Adipose tissue (tissue), 3 donors: ENCODE data around the gene LPIN2. TPM values are rescaled to one million over a fixed set of nuclear protein-coding genes. Genes with fewer than 3 reads are reported as not detected.

Experiments
- H3K27ac ChIP-seq: one replicate; pipeline ENCODE4 v1.5.1; 2013; ENCODE audit warnings: low read depth, low read length
- WGBS, 3 donors: extraction: QIAGEN DNeasy Blood & Tissue Kit; methylation state at CpG; one replicate each; pipeline ENCODE4 v1.1.7; 2013; 5-methylcytosine and 5-hydroxymethylcytosine counted together
- polyA plus RNA-seq, 3 donors: library from polyadenylated mRNA; stranded (reverse); fragments of 200-250 nt; gene quantifications; one replicate each; pipeline ENCODE4 v1.2.3, GENCODE V29; 2013
- donor health status: healthy with polysubstance abuse.
- donor health status: Bipolar disorder and iron deficiency.
- donor health status: healthy.

LPIN2 gene
- polyA plus RNA-seq, 3 donors: 7.2 to 13.6 (median 11.8) TPM

GRCh38 chr18:2971741-2972552, 41.0 kb downstream of the LPIN2 start:
- WGBS, 3 donors: 57 to 69% (median 59%) methylated on average over 18 of the region's 18 CpGs
- H3K27ac ChIP-seq: no peak overlapping the region

GRCh38 chr18:2970772-2971659, 41.9 kb downstream of the LPIN2 start:
- H3K27ac ChIP-seq: no peak overlapping the region
- 38 to 75% (median 48%) methylated on average over 11 of the region's 11 CpGs for WGBS, 3 donors

- 46 to 83% (median 75%) methylated on average over 3 of the region's 3 CpGs for WGBS, 3 donors
- H3K27ac ChIP-seq: no peak overlapping the region
Observed at GRCh38 chr18:2970344-2970743, 42.6 kb downstream of the LPIN2 start.

- 46 to 77% (median 51%) methylated on average over 3 of the region's 3 CpGs for WGBS, 3 donors
- H3K27ac ChIP-seq: no peak overlapping the region
Observed at GRCh38 chr18:2969695-2970094, 43.2 kb downstream of the LPIN2 start.

GRCh38 chr18:2968606-2969005, 44.3 kb downstream of the LPIN2 start:
- H3K27ac ChIP-seq: no peak overlapping the region
- 47 to 91% (median 63%) methylated on average over 1 of the region's 1 CpG for WGBS, 3 donors

- 76 to 82% (median 82%) methylated on average over 8 of the region's 8 CpGs for WGBS, 3 donors
- no peak overlapping the region for H3K27ac ChIP-seq
Observed at GRCh38 chr18:2967820-2968219, 45.1 kb downstream of the LPIN2 start.

GRCh38 chr18:2967357-2967756, 45.6 kb downstream of the LPIN2 start:
- H3K27ac ChIP-seq: no peak overlapping the region
- 93 to 96% (median 94%) methylated on average over 11 of the region's 11 CpGs for WGBS, 3 donors

- no peak overlapping the region for H3K27ac ChIP-seq
- WGBS, 3 donors: 94 to 97% (median 97%) methylated on average over 4 of the region's 4 CpGs
Observed at GRCh38 chr18:2966560-2966959, 46.4 kb downstream of the LPIN2 start.

- H3K27ac ChIP-seq: no peak overlapping the region
- WGBS, 3 donors: 95 to 99% (median 98%) methylated on average over 4 of the region's 4 CpGs
Observed at GRCh38 chr18:2965797-2966196, 47.1 kb downstream of the LPIN2 start.

GRCh38 chr18:2964361-2965010, 48.5 kb downstream of the LPIN2 start:
- H3K27ac ChIP-seq: no peak overlapping the region
- WGBS, 3 donors: 81 to 93% (median 92%) methylated on average over 8 of the region's 8 CpGs

Other genes with a start within 250 kb of the LPIN2 start
- 10 to 100 TPM in 2 of 3 donors, 1 to 10 TPM in 1; 2.9 to 18.9 (median 14.4) TPM for gene EMILIN2, start 166.1 kb downstream of the LPIN2 start, polyA plus RNA-seq
- gene MYOM1, start 206.8 kb upstream of the LPIN2 start, polyA plus RNA-seq: 10 to 100 TPM in 1 of 3 donors, 1 to 10 TPM in 2; 4.8 to 17.2 (median 5.1) TPM
- gene MYL12A, start 234.7 kb upstream of the LPIN2 start, polyA plus RNA-seq: 100 to 1,000 TPM; 194 to 633 (median 496) TPM
- gene MYL12B, start 249.0 kb upstream of the LPIN2 start, polyA plus RNA-seq: 100 to 1,000 TPM; 153 to 539 (median 354) TPM